ENCODE measurements around the gene CNP.
A peak's percentile ranks its signal among the peaks of the same experiment; 100 is the strongest.
"Not testable (repeated sequence)": the region's sequence is repeated elsewhere in the genome, so short reads cannot be mapped to it uniquely, and the experiment has no call there.

Gene CNP

GRCh38 chr17:41966463-41967140 lies at the start of gene CNP:
Gene CNP, plus strand, starts transcription at chr17:41966795. Its CDS starts 90 bp downstream, at chr17:41966885.
- peak; percentile 91 to 92 for DNase-seq

DNA sequence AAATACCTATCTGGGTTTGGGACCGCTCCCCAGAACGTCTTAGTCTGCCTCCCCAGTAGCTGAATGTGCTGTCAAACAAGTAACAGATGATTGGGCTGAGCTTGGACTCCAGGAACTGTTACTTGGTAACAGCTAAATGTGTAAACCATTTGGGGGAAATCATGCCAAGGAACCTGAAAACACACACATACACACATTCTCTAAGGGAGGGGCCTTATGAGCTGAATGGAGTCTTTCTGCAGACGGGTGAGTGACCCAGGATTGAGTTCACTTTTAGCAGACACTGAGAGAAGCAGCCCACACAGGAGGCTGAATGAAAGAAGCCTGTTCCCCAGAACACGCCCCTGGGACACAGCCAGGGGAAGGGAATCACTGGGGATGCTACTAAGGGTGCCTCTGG lies 49.4 kb upstream of the CNP start:
- DNase-seq: no peak

DNA sequence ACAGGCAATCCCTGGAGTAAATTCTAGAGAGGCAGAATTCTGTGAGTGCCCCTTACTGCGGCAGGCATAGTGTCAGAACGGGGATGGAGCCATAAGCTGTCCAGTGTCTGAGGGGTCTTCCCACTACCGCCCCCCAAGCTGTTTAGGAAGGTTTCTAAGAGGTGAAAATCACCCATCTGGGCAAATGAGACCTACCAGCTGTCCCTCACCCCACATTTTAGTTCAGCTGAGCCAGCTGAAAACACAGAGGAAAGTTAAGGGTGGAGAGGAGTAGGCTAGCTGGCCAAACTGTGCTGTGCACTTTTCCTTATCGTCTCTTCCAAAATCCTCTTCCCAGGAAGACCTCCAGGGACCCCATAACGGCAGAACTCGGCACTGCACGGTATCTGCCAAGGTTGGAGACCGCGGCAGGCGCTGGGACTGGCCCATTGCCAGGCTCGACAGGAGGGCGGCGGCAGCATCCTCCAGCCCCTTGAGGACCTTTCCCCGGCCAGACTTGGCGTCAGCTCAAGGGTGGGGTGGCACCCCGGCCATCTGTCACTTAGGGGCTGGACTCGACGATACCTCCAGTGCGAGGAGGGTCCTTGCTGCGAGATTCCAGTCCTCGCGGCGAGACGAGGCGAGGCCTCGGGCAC lies 48.8 kb upstream of the CNP start:
- DNase-seq: peak; percentile 10 to 31

DNA sequence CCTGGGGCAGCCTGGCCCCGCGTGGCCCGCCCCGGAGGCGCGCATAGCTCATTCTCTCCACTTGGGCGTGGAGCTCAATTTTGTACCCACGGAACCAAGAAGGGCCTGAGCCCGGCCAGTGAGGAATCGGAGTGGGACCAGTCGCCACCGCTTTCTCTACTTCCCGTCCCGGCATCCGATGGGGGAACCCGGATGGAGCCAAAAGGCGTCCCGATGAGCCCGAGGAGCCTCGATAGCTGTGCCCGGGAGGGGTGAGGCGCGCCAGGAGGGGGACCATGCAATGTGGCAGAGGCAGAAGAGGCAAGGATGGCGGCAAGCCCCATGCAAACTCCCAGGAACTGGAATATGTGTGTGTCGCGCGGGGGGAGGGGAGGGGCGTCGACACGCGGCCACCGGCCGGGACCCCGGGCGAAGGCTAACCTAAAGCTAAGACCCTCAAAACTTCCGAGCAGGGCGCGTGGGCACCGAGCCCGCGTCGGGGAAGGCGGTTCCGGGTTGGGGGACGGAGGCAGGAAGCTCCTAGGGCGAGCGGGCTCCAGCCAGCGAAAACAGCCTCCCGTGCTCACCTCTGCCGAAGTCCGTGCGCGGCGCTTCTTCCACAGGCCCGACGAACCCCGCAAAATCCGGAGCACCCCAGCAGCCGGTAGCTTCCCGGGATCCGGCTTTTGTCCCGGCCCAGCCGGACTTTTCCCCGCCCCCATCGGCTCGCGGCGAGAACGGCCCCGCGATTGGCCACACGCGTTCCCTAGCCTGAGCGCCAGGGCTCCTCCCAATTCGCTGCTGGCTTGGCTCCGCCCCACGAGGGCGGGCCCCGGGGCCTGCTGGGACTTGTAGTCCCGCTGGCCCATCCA lies 48.1 kb upstream of the CNP start, which contains the start of gene ACLY:
TSS of gene ACLY (minus strand) at position 638 of the 851 bp plus-strand sequence. CDS start 5,078 bp downstream, outside the sequence.
- peak; percentile 95 to 96 for DNase-seq

GRCh38 chr17:41919165-41919817 lies 47.3 kb upstream of the CNP start:
- no peak for DNase-seq

GRCh38 chr17:41919840-41920579 lies 46.6 kb upstream of the CNP start:
- DNase-seq: no peak

DNA sequence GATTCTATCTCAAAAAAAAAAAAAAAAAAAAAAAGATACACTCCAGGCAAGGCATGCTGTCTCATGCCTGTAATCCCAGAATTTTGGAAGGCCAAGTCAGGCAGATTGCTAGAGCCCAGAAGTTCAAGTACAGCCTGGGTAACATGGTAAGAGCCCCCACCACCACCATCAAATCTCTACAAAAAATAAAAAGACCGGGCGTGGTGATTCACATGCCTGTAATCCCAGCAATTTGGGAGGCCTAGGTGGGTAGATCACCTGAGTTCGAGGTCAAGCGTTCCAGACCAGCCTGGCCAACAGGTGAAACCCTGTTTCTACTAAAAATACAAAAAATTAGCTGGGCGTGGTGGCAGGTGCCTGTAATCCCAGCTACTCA lies 46.0 kb upstream of the CNP start:
- no peak for DNase-seq

DNA sequence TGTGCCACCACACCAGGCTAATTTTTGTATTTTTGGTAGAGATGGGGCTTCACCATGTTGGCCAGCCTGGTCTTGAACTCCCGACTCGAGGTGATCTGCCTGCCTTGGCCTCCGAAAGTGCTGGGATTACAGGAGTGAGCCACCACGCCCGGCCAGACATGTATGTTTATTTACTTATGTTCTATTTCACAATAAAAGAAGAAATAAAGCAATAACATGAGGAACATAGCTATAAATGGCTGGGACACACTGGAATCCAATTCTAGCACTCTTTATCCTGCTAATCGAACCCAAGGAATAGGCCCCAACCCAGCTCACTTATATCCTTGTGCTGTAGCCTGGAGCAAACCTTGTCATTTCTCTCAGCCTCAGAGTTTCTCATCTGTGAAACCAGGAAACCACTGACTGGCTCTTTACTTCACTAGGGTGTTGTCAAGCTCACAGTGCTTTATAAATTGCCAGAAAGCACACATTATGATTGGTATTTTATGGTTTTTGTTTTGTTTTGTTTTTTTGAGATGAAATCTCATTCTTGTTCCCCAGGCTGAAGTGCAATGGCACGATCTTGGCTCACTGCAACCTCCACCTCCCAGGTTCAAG lies 40.5 kb upstream of the CNP start:
- no peak for DNase-seq

GRCh38 chr17:41928693-41929251 lies 37.8 kb upstream of the CNP start:
- DNase-seq: no peak

DNA sequence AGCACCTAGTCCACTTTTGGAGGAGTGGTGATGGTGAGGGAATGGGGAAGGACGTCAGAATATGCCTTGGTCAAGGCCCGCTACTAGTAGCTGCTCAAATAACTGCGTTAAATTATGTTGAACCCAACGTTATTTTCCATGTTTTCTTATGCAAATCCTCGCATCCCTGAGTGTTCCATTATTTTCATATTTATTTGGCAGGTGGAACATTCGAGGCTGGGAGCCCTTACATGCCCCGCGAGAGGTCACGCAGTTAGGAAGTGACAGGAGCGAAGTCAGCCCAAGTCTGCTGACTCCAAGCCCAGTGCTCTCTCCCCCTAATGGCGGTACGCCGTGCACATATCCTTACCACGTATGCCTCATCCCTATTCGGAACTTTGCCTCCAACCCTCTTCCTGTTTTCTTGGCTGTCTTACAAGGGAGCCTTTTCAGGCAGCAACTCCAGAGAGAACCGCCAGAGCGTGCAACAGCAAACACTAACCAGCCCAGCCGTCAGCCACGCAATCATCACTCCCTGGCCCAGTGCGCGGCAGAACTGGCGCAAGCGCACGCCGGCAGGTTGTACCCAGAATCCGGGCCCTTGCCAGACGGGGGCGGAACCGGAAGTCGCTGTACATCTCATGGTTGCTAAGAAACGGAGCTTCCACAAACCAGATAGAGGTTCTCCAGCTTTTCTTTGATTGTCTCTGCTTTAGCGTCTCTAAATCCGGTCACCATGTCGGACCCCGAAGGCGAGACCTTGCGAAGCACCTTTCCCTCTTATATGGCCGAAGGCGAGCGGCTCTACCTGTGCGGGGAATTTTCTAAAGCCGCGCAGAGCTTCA lies 36.4 kb upstream of the CNP start, which contains the start of gene ODAD4:
TSS of gene ODAD4 (plus strand) at position 609 of the 824 bp plus-strand sequence. CDS start at position 716, 107 bp downstream.
- DNase-seq: peak; percentile 96 to 97

DNA sequence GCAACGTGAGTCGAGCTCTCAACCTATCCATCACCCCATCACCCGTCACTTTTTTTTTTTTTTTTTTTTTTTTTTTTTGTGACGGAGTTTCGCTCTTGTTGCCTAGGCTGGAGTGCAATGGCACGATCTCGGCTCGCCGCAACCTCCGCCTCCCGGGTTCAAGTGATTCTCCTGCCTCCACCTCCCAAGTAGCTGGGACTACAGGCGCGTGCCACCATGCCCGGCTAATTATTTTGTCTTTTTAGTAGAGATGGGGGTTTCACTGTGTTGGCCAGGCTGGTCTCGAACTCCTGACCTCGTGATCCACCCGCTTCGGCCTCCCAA lies 35.8 kb upstream of the CNP start:
- not testable (repeated sequence) for DNase-seq

DNA sequence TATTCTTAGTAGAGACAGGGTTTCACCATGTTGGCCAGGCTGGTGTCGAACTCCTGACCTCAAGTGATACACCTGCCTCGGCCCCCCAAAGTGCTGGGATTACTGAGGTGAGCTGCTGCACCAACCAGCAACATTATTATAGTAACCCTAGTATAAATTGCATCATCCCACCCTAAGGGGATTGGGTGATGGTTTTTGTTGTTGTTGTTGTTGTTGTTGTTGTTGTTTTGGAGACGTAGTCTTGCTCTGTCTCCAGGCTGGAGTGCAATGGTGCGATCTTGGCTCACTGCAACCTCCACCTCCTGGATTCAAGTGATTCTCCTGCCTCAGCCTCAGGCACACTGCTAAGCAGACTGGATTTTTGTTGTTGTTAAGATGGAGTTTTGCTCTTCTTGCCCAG lies 34.9 kb upstream of the CNP start:
- not testable (repeated sequence) for DNase-seq

- DNase-seq: no peak
Measured at GRCh38 chr17:41932816-41933389, 33.7 kb upstream of the CNP start.

DNA sequence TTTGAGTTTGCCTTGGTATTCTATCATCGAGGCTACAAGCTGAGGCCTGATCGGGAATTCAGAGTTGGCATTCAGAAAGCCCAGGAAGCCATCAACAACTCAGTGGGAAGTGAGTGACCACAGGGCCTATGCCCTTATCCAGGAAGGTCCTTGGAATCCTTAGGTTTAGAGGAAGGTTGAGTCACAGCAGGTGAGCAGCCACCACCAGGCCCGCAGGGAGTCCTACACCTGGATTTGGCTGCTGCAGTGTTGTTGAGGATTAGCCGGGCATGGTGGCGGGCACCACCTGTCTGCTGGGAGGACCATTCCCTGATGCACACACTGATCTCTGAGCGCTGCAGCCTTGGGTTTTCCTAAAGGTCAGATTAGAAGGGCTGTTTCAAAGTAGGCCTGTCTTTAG lies 31.0 kb upstream of the CNP start:
- DNase-seq: no peak

DNA sequence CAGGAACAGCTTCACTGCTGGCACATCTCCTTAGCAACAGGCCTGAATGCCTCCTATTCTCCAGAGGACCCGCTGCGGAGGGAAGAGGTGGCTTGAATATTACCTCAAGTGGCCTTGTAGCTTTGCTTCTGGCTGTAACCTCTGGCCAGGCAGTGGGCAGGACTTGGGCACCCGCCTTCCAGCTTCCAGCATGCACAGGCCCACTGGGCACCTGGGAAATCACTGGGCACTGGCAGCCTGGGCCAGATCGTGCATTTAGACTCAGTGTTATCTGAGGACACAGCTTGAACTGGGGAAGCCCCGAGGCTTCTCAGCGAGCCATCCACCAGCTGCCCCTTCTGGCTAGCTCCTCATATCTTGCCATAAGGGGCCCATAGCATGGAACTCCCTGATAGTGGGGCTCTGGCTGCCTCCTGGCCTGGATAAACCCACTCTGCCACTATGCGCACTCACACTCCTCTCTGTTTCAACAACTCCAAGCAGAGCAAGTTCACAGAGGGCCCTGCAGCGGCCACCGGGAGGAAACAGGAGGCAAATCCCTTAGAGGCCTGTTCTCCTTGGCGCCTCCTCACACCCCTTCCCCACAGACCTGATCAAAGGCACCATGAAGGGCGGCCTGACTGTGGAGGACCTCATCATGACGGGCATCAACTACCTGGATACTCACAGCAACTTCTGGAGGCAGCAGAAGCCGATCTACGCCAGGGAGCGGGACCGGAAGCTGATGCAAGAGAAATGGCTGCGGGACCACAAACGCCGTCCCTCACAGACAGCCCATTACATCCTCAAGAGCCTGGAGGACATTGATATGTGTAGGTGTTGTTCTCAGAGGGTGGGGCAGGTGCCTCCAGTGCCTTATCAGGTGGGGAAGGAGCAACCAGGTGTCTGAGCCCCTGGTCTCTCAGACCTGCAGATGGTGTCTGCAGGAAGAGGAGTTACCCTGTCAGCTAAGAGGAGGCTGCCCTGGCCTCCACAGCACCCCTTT lies 28.3 kb upstream of the CNP start:
- DNase-seq: no peak

GRCh38 chr17:41939044-41939692 lies 27.4 kb upstream of the CNP start:
- no peak for DNase-seq

DNA sequence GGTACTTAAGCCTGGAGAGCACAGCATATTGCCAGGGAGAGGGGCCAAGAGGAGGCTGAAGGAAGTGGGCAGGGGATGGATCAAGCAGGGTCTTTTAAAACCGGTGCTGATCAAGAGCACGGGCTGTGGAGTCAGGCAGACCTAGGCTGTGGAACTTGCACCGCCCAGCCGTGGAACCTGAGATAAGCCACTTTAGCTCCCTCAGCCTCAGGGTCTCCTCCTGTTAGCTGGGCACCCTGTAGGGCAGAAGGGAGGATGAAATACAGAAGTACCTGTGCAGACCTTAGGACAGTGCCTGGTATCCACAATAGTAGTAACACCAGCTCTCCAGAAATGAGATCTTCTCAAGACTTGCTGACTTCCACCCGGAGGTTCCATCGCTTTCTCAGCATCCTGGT lies 26.9 kb upstream of the CNP start:
- DNase-seq: no peak

GRCh38 chr17:41941168-41941567 lies 25.4 kb upstream of the CNP start:
- no peak for DNase-seq

Measured in CD4-positive, alpha-beta T cell treated with Interleukin-1 beta for 1 hour (primary cell).